ENCODE measurements around the gene SIK3. TPM values are rescaled to one million over a fixed set of nuclear protein-coding genes. Genes with fewer than 3 reads are reported as not detected.

The SIK3 gene
- total RNA-seq, 4 donors from 2014 or later: 31.7 to 56.1 (median 45.3) TPM

DNA sequence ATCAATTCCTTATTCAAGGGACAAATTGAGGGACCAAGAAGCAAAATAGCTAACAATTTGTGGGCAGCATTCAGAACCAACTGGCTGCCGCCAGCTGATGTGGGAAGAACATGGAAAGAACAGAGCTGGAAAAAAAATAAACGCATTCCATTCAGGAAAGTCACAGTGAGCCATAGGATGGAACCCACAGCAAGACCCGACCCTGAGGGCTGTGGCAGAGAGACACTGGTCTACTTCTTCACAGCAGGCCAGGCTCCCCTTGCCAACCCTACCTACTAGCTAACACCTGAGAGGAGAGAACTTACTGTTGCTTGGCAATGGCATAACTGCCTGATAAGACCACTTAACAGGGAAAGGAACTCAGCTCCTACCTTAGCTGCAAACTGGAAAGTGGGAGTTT lies 137.3 kb downstream of the SIK3 start:
- TF ChIP-seq, protein P1, sequence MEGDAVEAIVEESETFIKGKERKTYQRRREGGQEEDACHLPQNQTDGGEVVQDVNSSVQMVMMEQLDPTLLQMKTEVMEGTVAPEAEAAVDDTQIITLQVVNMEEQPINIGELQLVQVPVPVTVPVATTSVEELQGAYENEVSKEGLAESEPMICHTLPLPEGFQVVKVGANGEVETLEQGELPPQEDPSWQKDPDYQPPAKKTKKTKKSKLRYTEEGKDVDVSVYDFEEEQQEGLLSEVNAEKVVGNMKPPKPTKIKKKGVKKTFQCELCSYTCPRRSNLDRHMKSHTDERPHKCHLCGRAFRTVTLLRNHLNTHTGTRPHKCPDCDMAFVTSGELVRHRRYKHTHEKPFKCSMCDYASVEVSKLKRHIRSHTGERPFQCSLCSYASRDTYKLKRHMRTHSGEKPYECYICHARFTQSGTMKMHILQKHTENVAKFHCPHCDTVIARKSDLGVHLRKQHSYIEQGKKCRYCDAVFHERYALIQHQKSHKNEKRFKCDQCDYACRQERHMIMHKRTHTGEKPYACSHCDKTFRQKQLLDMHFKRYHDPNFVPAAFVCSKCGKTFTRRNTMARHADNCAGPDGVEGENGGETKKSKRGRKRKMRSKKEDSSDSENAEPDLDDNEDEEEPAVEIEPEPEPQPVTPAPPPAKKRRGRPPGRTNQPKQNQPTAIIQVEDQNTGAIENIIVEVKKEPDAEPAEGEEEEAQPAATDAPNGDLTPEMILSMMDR (IDR thresholded peaks at IDR 0.05): no peak
- TF ChIP-seq EP300 (IDR thresholded peaks at IDR 0.05) (no peak), POLR2A (IDR thresholded peaks at IDR 0.05) (no peak), POLR2AphosphoS5 (IDR thresholded peaks at IDR 0.05) (no peak)
- 10 to 64% methylated on average over 2 to 3 of the region's 3 CpGs for WGBS, 2 donors (ENCODE audit: low coverage in 1 of 2)
- Histone ChIP-seq H3K36me3 (peaks cover 0 to 4% of the 10 kb centered on the region in 2 donors), H3K4me3 (no peak overlapping the region), H3K9me3 (no peaks in the 10 kb centered on the region), H3K27ac (no peak overlapping the region), H3K27me3 (no peaks in the 10 kb centered on the region), H3K4me1 (peaks cover 0 to 57% (median 0%) of the 10 kb centered on the region in 3 donors)
- no peak for ATAC-seq

- Histone ChIP-seq H3K4me1 (peaks cover 0 to 43% (median 0%) of the 10 kb centered on the region in 3 donors), H3K4me3 (no peak overlapping the region), H3K27me3 (no peaks in the 10 kb centered on the region), H3K36me3 (peaks cover 0 to 28% of the 10 kb centered on the region in 2 donors), H3K27ac (no peak overlapping the region), H3K9me3 (no peaks in the 10 kb centered on the region)
- no peak for ATAC-seq
- 59 to 75% methylated on average over 2 to 3 of the region's 3 CpGs for WGBS, 2 donors (ENCODE audit: low coverage in 1 of 2)
- TF ChIP-seq POLR2AphosphoS5 (IDR thresholded peaks at IDR 0.05) (no peak), POLR2A (IDR thresholded peaks at IDR 0.05) (no peak), EP300 (IDR thresholded peaks at IDR 0.05) (no peak)
- TF ChIP-seq, protein P1 (IDR thresholded peaks at IDR 0.05): no peak
Observed at GRCh38 chr11:116958246-116958645, 140.0 kb downstream of the SIK3 start.

DNA sequence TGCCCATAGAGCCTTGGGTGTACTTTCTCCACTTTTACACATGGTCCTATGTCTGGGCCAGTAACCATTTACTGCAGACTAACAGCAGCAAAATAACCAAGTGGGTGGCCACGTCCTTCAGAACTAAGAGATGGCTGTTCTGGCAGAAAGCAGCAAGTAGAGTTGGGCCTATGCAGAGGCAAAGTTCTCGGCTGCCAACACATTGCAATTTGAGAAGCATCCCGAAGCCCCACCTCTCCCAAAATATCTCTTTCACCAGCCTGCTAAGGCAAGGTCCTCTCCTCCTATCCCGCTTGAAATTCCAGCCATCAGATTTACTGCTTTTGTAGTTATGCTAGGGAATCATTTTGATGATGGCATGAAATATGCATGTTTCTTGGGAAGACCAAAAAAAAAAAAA lies 142.3 kb downstream of the SIK3 start:
- Histone ChIP-seq H3K27ac (no peak overlapping the region), H3K4me1 (peaks cover 0 to 45% (median 0%) of the 10 kb centered on the region in 3 donors)

DNA sequence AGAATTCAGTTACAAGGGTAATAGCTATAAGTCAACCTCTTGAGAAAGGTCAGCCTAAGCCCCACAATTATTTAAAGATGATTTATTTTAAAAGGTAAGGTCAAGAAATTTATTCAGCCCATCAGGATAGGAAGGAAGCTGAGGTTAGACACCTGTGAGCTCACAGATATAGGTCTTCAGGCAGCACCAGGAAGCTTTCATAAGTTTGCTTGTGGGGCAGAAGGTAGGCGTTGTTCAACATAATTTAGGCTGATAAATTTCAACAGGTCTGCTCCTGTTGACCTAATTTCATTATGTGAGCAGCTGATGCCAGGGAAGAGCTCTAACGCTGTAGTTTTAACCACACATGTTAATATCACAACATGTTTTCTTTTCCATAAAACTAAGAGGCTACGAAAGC lies 142.7 kb downstream of the SIK3 start:
- peaks cover 0 to 41% (median 0%) of the 10 kb centered on the region in 3 donors for H3K4me1 ChIP-seq
- no peak for TF ChIP-seq POLR2AphosphoS5 (IDR thresholded peaks at IDR 0.05)
- 92 to 94% methylated on average over 2 to 3 of the region's 3 CpGs for WGBS, 2 donors (ENCODE audit: low coverage in 1 of 2)
- peaks cover 0 to 31% of the 10 kb centered on the region in 2 donors for H3K36me3 ChIP-seq
- H3K9me3 ChIP-seq: no peaks in the 10 kb centered on the region
- H3K27ac ChIP-seq: no peak overlapping the region
- no peak for ATAC-seq
- H3K4me3 ChIP-seq: no peak overlapping the region
- H3K27me3 ChIP-seq: no peaks in the 10 kb centered on the region

More for the DNA sequence above, 142.3 kb downstream of the SIK3 start:
- Histone ChIP-seq H3K4me3 (no peak overlapping the region), H3K36me3 (peaks cover 0 to 28% of the 10 kb centered on the region in 2 donors), H3K9me3 (no peaks in the 10 kb centered on the region), H3K27me3 (no peaks in the 10 kb centered on the region)
- no peak for ATAC-seq
- TF ChIP-seq, protein P1 (IDR thresholded peaks at IDR 0.05): no peak
- no peak for TF ChIP-seq POLR2A (IDR thresholded peaks at IDR 0.05)
- no peak for TF ChIP-seq POLR2AphosphoS5 (IDR thresholded peaks at IDR 0.05)
- TF ChIP-seq EP300 (IDR thresholded peaks at IDR 0.05): no peak
- 72 to 85% methylated on average over 3 to 4 of the region's 4 CpGs for WGBS, 2 donors (ENCODE audit: low coverage in 1 of 2)

DNA sequence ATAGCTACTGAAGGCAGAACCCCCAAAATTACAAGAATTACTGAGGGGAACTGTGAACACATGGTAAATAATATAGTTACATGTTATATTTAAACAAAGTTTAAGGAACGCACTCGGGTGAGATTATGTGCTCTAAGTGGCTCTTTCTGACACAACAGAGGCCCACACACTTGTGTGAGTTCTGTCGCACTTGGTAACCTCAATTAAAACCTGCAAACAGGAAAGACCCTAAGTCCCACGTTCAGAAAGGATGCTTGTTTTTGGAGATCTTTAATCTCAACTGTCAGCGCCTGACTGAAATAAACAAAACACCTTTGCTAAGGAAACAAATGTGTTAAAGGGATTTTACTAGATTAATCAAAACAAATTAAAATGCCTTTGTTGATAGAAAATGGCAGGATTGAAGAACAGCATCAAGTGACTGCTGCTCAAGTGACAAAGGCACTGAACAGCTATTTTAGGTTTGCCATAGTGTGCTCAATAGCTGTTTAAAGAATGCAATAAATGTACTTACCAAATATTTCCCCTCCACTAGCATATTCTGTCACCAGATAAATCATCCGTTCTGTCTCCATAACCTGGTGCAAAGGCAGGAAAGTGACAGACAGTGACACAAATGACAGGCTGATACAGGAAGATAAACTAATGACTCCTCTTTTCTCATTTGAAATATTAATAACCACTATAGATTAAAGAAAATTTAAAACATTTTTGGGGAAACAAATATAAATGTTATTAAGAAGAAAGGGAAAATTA lies 144.5 kb downstream of the SIK3 start:
- Histone ChIP-seq H3K36me3 (peaks cover 0 to 47% of the 10 kb centered on the region in 2 donors), H3K4me1 (peaks cover 0 to 35% (median 0%) of the 10 kb centered on the region in 3 donors), H3K4me3 (no peak overlapping the region), H3K9me3 (no peaks in the 10 kb centered on the region), H3K27ac (no peak overlapping the region), H3K27me3 (no peaks in the 10 kb centered on the region)
- 71 to 73% methylated on average over 6 of the region's 6 CpGs for WGBS, 2 donors (ENCODE audit: low coverage in 1 of 2)
- TF ChIP-seq POLR2AphosphoS5 (IDR thresholded peaks at IDR 0.05): no peak
- TF ChIP-seq POLR2A (IDR thresholded peaks at IDR 0.05): no peak
- no peak for TF ChIP-seq EP300 (IDR thresholded peaks at IDR 0.05)
- TF ChIP-seq, protein P1 (IDR thresholded peaks at IDR 0.05): no peak
- ATAC-seq: no peak

All from gastroesophageal sphincter (tissue), 4 donors.